Adipocyte (in vitro differentiated cells): ENCODE data around the gene AKAP17A.
"Not testable (repeated sequence)": the region's sequence is repeated elsewhere in the genome, so short reads cannot be mapped to it uniquely, and the experiment has no call there.

Experiments used
- DNase-seq: peaks from one replicate; pipeline ENCODE4 v3.0.0-alpha.2; 2015; ENCODE audit warnings: low read depth
- H3K27me3 ChIP-seq: replicated peaks from 2 replicates; pipeline ENCODE4 v1.7.0; 2013; ENCODE audit warnings: mild to moderate bottlenecking, low read length, moderate library complexity; ENCODE audit not compliant: control insufficient read depth, insufficient read depth
- H3K36me3 ChIP-seq: 2 replicates; pipeline ENCODE4 v1.7.0; 2013; ENCODE audit warnings: low read length, mild to moderate bottlenecking, moderate library complexity; ENCODE audit not compliant: control insufficient read depth, insufficient read depth, severe bottlenecking
- H3K4me1 ChIP-seq: 2 replicates; pipeline ENCODE4 v1.7.0; 2013; ENCODE audit warnings: mild to moderate bottlenecking, low read length, moderate library complexity; ENCODE audit not compliant: control insufficient read depth, insufficient read depth
- H3K4me3 ChIP-seq: 2 replicates; pipeline ENCODE4 v1.7.0; 2013; ENCODE audit warnings: mild to moderate bottlenecking, low read length, moderate library complexity
- H3K9ac ChIP-seq: 2 replicates; pipeline ENCODE4 v1.7.0; 2013; ENCODE audit warnings: mild to moderate bottlenecking, low read length, moderate library complexity
- H3K9me3 ChIP-seq: 2 replicates; pipeline ENCODE4 v1.7.0; 2013; ENCODE audit warnings: mild to moderate bottlenecking, low read length, moderate library complexity; ENCODE audit not compliant: control insufficient read depth

AKAP17A gene, protein sequence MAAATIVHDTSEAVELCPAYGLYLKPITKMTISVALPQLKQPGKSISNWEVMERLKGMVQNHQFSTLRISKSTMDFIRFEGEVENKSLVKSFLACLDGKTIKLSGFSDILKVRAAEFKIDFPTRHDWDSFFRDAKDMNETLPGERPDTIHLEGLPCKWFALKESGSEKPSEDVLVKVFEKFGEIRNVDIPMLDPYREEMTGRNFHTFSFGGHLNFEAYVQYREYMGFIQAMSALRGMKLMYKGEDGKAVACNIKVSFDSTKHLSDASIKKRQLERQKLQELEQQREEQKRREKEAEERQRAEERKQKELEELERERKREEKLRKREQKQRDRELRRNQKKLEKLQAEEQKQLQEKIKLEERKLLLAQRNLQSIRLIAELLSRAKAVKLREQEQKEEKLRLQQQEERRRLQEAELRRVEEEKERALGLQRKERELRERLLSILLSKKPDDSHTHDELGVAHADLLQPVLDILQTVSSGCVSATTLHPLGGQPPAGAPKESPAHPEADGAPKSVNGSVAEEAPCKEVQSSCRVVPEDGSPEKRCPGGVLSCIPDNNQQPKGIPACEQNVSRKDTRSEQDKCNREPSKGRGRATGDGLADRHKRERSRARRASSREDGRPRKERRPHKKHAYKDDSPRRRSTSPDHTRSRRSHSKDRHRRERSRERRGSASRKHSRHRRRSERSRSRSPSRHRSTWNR

DNA sequence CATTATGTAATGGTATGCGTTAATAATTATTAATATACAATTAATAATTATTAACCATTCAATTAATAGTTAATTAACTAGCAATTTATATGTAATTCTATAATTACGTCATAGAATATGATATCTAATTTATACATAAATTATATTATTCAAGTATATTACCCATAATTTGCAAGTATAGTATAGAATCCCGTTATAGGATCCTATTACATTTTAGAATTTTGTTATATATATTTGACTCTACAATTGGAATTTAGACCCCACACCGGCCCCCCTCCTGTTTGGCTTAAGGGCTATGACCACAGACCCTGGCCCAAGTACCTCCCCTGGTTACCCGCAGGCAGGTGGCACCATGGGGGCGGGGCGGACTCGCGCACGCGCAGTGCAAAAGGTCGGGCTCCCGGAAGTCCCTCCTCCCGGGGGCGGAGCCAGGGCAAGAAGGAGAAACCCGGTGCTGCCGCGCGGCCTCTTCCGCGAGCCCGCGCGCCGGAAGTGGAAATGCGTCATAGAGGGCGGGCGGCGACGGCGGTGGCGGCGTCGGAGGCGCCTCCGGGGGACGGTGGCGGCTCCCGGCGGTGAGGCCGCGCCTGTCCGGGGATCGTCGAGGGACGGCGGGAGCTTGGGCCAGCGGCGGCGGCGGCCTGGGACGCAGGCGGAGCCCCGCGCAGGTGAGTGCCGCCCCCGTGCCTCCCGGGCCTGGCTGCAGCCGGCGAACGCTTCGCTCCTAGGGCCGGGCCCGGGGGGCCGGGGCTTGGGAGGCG is at the start of gene AKAP17A:
AKAP17A (plus strand) TSS at position 503 of the 761 bp plus-strand sequence. CDS start 1,859 bp downstream, outside the sequence.
- Histone ChIP-seq H3K4me1 (peaks cover 8% of the 10 kb centered on the region), H3K36me3 (peaks cover 29% of the 10 kb centered on the region), H3K27me3 (no peaks in the 10 kb centered on the region)

DNA sequence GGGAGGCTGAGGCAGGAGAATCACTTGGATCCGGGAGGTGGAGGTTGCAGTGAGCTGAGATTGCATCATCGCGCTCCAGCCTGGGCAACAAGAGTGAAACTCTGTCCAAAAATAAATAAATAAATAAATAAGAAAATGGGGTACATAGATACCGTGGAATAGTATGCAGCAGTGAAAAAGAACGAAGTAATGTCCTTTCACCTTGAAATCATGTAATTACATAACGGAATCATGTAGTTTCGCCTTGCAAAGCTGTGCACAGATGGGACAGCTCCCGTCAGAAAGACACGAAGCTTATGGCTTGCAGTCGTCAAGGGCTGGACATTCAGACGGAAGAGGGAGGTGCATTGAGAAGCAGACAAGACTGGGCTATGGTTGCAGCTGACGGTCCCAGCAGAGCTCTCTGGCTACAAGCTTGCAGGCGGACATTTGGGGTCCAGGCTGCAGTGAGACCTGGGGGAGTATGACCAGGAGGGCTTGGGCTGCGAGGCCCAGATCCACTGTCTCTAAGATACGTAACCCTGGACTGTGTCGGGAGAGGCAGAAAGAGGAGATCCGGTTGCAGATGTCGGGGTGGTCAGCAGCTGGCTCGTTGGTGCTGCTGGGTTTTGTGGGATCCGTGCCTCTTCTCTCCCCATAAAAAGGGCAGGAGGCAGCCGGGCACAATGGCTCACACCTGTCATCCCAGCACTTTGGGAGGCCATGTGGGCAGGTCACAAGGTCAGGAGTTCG is 48.2 kb upstream of the AKAP17A start:
- Histone ChIP-seq H3K4me3 (no peak overlapping the region), H3K9ac (no peak overlapping the region), H3K4me1 (no peaks in the 10 kb centered on the region), H3K36me3 (no peaks in the 10 kb centered on the region), H3K9me3 (peaks cover 4% of the 10 kb centered on the region), H3K27me3 (no peaks in the 10 kb centered on the region)
- no peak for DNase-seq

More for the DNA sequence above, at the start of gene AKAP17A:
- DNase-seq = peak; percentile 98
- Histone ChIP-seq H3K9me3 (no peaks in the 10 kb centered on the region), H3K9ac (peak within 1 kb of the TSS; percentile 91), H3K4me3 (peak within 1 kb of the TSS; percentile 93)

DNA sequence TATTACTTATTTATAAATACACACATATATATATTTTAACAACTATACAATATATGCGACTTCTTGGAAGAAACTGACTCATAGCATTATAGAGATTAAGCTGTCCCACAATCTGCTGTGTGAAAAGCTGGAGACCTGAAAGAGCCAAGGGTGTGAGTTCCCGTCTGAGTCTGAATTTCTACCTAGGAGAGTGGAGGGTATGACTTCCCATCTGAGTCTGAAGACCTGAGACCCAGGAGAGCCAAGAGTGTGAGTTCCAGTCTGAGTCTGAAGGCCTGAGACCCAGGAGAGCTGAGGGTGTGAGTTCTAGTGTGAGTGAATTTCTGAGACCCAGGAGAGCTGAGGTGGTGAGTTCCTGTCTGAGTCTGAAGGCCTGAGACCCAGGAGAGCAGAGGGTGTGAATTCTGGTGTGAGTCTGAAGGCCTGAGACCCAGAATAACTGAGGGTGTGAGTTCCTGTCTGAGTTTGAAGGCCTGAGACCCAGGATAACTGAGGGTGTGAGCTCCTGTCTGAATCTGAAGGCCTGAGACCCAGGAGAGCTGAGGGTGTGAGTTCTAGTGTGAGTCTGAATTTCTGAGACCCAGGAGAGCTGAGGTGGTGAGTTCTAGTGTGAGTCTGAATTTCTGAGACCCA is 45.5 kb upstream of the AKAP17A start:
- Histone ChIP-seq H3K9ac (no peak overlapping the region), H3K4me1 (no peaks in the 10 kb centered on the region), H3K9me3 (peaks cover 4% of the 10 kb centered on the region), H3K27me3 (no peaks in the 10 kb centered on the region), H3K4me3 (no peak overlapping the region), H3K36me3 (no peaks in the 10 kb centered on the region)
- no peak for DNase-seq

DNA sequence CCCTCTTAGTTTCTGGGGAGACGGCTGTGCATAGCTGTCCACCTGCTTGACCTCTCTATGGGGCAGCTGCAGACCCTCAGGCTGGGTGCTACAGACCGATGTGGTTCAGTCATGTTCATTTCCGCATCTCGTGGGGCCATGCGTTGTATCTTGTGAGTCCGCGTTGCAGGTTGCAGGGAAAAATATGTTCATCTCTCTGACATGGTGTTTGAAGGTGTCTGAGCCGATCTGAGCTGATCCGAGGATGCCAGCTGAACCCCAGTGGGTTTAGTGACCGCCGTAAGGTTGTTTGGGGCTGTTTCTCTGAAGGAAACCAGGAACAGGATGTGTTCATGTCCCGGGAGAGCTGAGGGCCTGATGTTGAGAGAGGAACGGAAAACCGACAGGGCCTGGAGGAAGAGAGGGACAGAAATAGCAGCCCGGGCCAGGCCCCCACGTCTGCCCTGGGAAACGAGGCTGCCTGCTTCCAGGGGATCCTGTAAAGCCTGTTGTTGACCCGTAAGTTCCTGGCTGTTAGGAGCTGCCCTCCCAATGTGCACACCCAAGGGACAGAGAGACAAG is 44.6 kb upstream of the AKAP17A start:
- Histone ChIP-seq H3K36me3 (no peaks in the 10 kb centered on the region), H3K4me3 (no peak overlapping the region), H3K4me1 (no peaks in the 10 kb centered on the region), H3K9ac (no peak overlapping the region), H3K9me3 (peaks cover 4% of the 10 kb centered on the region), H3K27me3 (no peaks in the 10 kb centered on the region)
- no peak for DNase-seq

DNA sequence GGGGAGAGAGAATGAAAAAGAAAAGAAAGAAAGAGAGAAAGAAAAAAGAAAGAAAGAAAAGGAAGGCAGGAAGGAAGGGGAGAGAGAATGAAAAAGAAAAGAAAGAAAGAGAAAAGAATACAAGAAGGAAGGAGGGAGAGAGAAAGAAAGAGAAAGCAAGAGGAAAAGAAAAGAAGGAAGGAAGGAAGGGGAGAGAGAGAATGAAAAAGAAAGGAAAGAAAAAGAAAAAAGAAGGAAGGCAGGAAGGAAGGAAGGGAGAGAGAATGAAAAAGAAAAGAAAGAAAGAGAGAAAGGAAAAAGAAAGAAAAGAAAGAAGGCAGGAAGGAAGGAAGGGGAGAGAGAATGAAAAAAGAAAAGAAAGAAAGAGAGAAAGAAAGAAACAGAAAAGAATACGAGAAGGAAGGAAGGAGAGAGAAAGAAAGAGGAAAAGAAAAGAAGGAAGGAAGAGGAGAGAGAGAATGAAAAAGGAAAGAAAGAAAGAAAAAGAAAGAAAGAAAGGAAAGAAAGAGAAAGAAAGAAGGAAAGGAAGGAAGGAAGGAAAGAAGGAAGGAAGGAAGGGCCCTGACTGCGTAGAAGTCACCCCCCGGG is 39.4 kb upstream of the AKAP17A start:
- no peaks in the 10 kb centered on the region for H3K36me3 ChIP-seq
- H3K27me3 ChIP-seq = no peaks in the 10 kb centered on the region

DNA sequence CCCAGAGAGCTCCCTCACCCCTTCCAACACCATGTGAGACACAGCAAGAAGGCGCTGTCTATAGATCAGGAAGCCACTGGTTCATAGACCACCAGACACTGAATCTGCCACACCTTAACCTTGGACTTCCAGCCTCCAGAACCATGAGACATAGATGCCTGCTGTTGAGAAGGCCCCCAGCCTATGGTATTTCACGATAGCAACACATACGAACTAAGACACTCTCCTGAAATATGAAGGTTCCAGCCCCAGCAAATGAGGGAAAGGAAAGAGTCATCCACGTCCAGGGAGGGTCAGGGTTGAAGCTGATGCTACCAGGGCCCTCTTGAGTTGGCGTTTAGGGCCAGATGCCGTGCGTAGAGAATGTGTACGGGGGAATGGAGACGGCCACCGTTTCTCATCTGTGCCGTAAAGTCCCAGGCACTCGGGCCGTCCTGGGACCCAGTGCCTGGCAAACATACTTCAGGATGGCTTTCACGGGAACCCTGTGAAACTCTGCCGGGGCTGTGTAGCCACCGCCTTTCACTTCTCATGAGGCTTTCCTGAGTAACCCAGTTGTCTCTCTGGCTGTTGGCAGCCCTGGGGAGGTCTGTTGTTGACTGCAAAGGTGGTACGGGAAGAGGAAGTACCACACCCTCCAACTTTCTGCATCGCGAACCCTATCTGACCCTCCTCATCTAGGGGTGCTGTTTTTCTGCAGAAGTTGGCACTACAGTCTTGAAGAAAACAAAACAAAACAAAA is 36.8 kb upstream of the AKAP17A start:
- H3K9ac ChIP-seq = no peak overlapping the region
- no peak for DNase-seq
- H3K36me3 ChIP-seq = no peaks in the 10 kb centered on the region
- no peak overlapping the region for H3K4me3 ChIP-seq
- H3K27me3 ChIP-seq = no peaks in the 10 kb centered on the region
- peaks cover 10% of the 10 kb centered on the region for H3K9me3 ChIP-seq
- H3K4me1 ChIP-seq = no peaks in the 10 kb centered on the region

More for the DNA sequence above, 39.4 kb upstream of the AKAP17A start:
- H3K4me3 ChIP-seq = no peak overlapping the region
- H3K9me3 ChIP-seq = peaks cover 10% of the 10 kb centered on the region
- H3K9ac ChIP-seq = no peak overlapping the region
- DNase-seq = no peak
- no peaks in the 10 kb centered on the region for H3K4me1 ChIP-seq

DNA sequence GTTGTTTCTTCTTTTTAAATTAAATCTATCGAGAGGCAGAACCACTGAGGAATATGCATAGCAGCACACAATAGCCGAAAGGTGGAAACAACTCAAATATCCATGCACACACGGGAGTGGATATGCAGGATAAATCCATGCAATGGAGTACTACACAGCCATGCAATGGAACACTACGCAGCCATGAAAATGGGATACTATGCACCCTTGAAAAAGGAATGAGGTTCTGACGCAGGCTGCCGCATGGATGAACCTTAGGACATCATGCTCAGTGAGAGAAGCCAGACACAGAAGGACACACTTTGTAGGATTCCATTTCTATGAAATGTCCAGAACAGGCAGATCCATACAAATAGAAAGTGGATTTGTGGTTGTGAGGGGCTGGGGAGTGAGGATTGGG is 36.0 kb upstream of the AKAP17A start:
- Histone ChIP-seq H3K4me1 (no peaks in the 10 kb centered on the region), H3K9me3 (peaks cover 10% of the 10 kb centered on the region), H3K36me3 (no peaks in the 10 kb centered on the region), H3K9ac (no peak overlapping the region), H3K4me3 (no peak overlapping the region), H3K27me3 (no peaks in the 10 kb centered on the region)
- no peak for DNase-seq

DNA sequence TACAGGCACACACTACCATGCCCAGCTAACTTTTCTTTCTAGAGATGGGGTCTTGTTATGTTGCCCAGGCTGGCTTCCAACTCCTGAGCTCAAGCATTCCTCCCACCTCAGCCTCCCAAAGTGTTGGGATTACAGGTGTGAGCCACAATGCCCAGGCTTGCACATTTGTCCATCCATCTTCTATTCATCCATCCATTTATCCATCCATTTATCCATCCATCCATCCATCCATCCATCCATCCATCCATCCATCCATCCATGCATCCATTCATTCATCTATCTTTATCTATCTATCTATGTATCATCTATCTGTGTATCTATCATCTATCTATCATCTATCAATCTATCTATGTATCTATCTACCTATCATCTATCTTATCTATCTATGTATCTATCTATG is 34.0 kb upstream of the AKAP17A start:
- H3K4me1 ChIP-seq, H3K9ac ChIP-seq, H3K9me3 ChIP-seq, DNase-seq, H3K36me3 ChIP-seq, H3K27me3 ChIP-seq, H3K4me3 ChIP-seq: not testable (repeated sequence)

DNA sequence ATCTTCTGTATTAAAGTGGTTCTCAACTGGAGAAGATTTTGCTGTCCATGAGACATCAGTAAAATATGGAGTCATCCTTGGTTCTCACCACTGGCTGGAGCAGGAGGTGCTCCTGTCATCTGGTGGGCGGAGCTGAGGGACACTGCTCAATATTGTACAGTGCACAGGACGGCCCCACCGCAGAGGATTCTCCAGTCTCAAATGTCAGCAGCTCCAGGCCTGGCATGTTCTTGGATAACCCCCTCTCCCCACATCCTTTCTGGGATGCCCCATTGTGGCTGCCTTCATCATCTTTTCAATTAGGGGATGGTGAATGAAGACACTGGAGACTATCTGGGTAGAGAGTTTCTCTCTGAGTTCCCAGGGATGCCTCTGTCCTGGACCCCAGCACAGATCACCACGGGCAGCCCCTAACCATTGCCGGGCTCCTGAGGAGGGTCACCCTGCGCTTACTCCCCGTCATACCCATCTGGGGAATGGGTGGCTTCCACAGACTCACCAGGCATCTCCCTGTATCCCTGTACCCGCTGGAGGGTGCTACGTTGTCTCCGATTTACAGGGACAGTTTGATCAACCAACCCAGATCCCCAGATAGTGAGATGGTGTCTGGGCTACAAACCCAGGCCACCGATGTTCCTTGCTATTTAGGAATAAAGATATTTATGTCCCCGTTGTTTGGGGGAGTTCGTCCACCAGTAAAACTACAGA is 32.5 kb upstream of the AKAP17A start:
- no peaks in the 10 kb centered on the region for H3K36me3 ChIP-seq
- no peak for DNase-seq

More for the DNA sequence above, 32.5 kb upstream of the AKAP17A start:
- no peaks in the 10 kb centered on the region for H3K9me3 ChIP-seq
- H3K9ac ChIP-seq = no peak overlapping the region
- H3K27me3 ChIP-seq = no peaks in the 10 kb centered on the region
- no peak overlapping the region for H3K4me3 ChIP-seq
- H3K4me1 ChIP-seq = no peaks in the 10 kb centered on the region
